22Rv1 (cell line): Measurements from ENCODE around the gene ANKRD50.

Experiments
- H3K27ac ChIP-seq: fragments of 450-650 bp; 2 replicates; pipeline ENCODE4 v1.5.1; 2017
- ZFX ChIP-seq: fragments of 450-650 bp; IDR thresholded peaks from 2 replicates; pipeline ENCODE4 v1.6.1; 2017; ENCODE audit warnings: antibody characterized with exemption, borderline replicate concordance
- TF ChIP-seq, protein P1 (sequence below): fragments of 450-650 bp; IDR thresholded peaks from 2 replicates; pipeline ENCODE4 v1.5.1; 2017; ENCODE audit warnings: mild to moderate bottlenecking

The ANKRD50 gene

DNA sequence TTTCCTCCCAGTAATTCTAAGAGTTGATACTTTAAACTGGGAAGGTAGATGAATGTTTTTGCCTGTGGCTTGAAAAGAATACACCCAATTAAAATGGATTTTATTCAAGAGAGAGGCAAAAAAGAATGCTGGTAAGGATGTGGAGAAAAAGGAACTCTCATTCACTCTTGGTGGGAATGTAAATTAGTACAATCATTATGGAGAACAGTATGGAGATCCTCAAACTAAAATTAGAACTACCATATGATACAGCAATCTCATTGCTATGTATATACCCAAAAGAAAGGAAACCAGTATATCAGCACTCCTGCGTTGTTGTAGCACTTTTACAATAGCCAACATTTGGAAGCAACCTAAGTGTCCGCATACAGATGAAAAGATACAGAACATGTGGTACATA lies 75.2 kb downstream of the ANKRD50 start:
- H3K27ac ChIP-seq, result no peak overlapping the region
- TF ChIP-seq ZFX, result no peak
- TF ChIP-seq, protein P1, sequence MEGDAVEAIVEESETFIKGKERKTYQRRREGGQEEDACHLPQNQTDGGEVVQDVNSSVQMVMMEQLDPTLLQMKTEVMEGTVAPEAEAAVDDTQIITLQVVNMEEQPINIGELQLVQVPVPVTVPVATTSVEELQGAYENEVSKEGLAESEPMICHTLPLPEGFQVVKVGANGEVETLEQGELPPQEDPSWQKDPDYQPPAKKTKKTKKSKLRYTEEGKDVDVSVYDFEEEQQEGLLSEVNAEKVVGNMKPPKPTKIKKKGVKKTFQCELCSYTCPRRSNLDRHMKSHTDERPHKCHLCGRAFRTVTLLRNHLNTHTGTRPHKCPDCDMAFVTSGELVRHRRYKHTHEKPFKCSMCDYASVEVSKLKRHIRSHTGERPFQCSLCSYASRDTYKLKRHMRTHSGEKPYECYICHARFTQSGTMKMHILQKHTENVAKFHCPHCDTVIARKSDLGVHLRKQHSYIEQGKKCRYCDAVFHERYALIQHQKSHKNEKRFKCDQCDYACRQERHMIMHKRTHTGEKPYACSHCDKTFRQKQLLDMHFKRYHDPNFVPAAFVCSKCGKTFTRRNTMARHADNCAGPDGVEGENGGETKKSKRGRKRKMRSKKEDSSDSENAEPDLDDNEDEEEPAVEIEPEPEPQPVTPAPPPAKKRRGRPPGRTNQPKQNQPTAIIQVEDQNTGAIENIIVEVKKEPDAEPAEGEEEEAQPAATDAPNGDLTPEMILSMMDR, result no peak

DNA sequence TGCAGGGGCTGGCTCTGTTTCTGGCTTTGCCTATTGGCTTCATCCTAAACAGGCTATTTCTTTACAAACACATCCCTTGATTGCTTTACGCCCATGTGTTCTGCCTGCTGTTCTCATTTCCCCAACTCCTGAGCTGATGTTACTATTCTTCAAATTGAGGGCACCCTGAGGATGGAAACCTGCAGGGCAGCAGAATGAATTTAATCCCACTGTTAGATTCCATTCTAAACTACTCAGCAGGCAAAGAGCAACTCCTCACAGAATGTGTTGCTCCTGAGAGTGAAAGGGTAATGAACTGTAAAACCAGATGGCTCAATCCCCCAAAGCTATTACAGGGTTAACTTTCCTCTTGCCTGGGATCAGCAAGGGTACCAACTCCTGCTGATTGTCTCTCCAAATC lies 75.7 kb downstream of the ANKRD50 start:
- H3K27ac ChIP-seq, result no peak overlapping the region
- no peak for TF ChIP-seq ZFX
- TF ChIP-seq, protein P1, result no peak

DNA sequence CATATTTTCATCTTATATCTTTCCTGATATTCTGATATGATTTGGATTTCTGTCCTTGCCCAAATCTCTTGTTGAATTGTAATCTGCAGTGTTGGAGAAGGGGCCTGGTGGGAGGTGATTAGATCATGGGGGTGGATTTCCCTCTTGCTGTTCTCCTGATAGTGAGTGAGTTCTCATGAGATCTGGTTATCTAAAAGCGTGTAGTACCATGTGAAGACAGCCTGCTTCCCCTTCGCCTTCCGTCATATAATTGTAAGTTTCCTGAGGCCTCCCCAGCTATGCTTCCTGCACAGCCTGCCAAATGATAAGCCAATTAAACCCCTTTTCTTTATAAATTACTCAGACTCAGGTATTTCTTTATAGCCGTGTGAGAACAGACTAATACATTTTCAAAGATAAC lies 77.2 kb downstream of the ANKRD50 start:
- H3K27ac ChIP-seq, result no peak overlapping the region
- TF ChIP-seq, protein P1, result no peak
- no peak for TF ChIP-seq ZFX

DNA sequence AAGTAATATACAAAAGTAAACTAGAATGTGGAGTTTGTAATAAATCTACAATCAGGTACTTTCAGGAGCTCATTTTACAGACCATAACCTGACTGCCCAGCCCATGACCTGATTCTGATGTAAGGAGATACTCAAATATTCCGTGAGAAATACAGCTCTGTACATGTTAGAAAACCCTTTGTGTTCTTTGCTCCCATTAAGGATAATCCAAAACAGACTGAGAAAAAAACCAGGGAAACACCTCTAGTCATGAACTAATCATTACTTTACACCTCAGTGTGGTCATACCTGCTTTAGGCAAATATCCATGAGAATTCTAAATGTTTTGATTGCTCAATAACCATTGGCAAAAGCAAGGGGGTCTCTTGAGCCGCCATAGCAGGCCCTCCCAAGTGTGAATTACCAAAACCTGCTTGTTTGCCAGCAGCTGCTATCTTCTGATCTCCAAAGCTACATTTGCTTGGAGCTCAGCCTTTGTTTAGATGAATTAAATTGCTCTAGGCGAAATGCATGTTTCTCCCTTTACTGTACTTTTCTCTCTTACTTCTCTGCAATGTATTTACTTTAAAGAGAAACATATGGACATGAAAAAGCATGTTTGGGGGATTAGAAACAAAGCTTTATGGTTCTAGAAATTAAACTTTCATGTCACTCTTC lies 79.1 kb downstream of the ANKRD50 start:
- H3K27ac ChIP-seq, result no peak overlapping the region
- TF ChIP-seq, protein P1, result no peak
- no peak for TF ChIP-seq ZFX

DNA sequence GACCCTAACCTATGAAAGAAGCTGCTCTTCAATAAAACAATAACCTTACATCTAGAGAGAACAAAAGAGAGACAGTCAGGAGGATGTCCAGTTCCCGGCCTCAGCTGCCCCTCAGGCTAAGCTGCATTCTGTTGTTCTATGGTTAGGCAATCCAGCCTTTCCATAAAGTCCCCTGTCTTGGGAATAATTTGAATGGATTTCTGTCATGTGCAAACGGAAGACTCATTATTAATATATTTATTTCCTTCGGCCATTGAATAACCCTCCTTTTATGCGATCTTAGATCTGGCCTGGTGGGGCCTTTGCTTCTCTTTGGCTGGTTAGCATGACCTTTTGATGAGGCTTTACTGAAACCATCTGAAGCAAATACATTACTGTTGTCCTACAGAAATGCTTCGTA lies 80.1 kb downstream of the ANKRD50 start:
- TF ChIP-seq, protein P1, result no peak
- TF ChIP-seq ZFX, result no peak
- H3K27ac ChIP-seq, result no peak overlapping the region

DNA sequence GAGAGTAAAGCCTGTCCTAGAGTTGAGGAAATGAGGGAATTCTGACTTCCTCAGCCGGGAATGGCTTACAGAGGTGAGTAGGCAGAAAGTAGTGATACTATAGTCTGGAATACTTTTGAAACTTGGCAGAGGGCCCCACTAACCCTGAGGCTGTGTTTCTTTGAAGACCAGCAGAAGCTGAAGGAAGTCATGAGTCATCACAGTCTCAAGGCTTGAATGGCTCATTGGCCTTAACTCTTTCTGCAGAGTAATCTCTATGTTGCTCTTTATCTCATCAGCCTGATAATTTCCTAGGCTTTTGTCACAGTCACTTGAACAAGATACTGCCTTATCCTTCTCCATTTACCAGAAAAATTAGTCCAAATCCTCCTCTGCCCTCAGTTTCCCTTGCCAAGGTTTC lies 80.8 kb downstream of the ANKRD50 start:
- no peak overlapping the region for H3K27ac ChIP-seq
- TF ChIP-seq, protein P1, result no peak
- TF ChIP-seq ZFX, result no peak

DNA sequence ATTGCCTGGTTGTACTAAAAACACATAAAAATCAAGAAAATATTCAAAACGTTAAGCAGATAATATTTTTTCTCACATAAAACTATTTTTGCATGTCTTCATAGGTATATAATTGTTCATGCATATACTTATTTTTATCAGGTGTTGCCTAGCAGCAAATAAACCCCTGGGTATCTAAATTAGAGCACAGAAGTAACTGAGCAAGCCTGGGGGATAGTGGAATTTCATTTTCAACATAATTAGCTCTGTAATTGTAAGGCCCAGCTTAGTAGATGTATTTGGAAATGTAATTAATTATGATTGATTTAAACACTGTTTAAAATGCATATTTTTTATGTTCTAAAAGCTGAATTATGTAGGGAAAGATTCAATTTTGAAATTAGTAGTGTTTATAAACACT lies 82.9 kb downstream of the ANKRD50 start:
- no peak overlapping the region for H3K27ac ChIP-seq
- TF ChIP-seq, protein P1, result no peak
- no peak for TF ChIP-seq ZFX
